OCI-LY7 (cell line): ENCODE data around the gene CHRNB4. TPM values are rescaled to one million over a fixed set of nuclear protein-coding genes. Genes with fewer than 3 reads are reported as not detected.

Experiments used
- BruUV-seq: library from RNA; stranded (reverse); fragments of 400-500 nt; replicated peaks from 2 replicates; lab custom pipeline; 2021; lab: Mats Ljungman, UMichigan
- CTCF ChIA-PET: fragments of 300-600 bp; sonication (Branson Sonifier 250); formaldehyde crosslinking; loops from one replicate; lab custom pipeline; 2022; ENCODE audit warnings: antibody characterized with exemption; ENCODE audit not compliant: unreplicated experiment; lab: Charles Lee
- POLR2A ChIA-PET: fragments of 300-600 bp; sonication (Branson Sonifier 250); formaldehyde crosslinking; loops from one replicate; lab custom pipeline; 2022; ENCODE audit warnings: antibody characterized with exemption; lab: Charles Lee
- DNase-seq: peaks from one replicate; pipeline ENCODE4 v3.0.0-alpha.2; 2015; ENCODE audit warnings: low spot score
- H2AFZ ChIP-seq: fragments of 200-600 bp; sonication (generic), shearing (Covaris generic); 2 replicates; pipeline ENCODE4 v1.6.1; 2014; ENCODE audit warnings: mild to moderate bottlenecking, antibody characterized with exemption, low read length, moderate library complexity
- H3K27ac ChIP-seq: fragments of 200-600 bp; sonication (generic); 2 replicates; pipeline ENCODE4 v1.5.1; 2014; ENCODE audit warnings: mixed run types, low read depth, mild to moderate bottlenecking, moderate library complexity, low read length, inconsistent platforms; ENCODE audit not compliant: poor library complexity, severe bottlenecking
- H3K36me3 ChIP-seq: fragments of 200-600 bp; sonication (generic); 2 replicates; pipeline ENCODE4 v1.6.1; 2014; ENCODE audit warnings: mild to moderate bottlenecking, antibody characterized with exemption, low read length, moderate library complexity, mixed read lengths; ENCODE audit not compliant: insufficient read depth
- H3K4me1 ChIP-seq: fragments of 200-600 bp; sonication (generic); 2 replicates; pipeline ENCODE4 v1.5.1; 2014; ENCODE audit warnings: mild to moderate bottlenecking, low read length; ENCODE audit not compliant: insufficient read depth, poor library complexity, severe bottlenecking
- H3K4me2 ChIP-seq: fragments of 200-600 bp; sonication (generic); 2 replicates; pipeline ENCODE4 v1.6.1; 2014; ENCODE audit warnings: mild to moderate bottlenecking, low read length
- H3K4me3 ChIP-seq: fragments of 200-600 bp; sonication (generic); 2 replicates; pipeline ENCODE4 v1.5.1; 2014; ENCODE audit warnings: mild to moderate bottlenecking, low read depth, low read length; ENCODE audit not compliant: poor library complexity, severe bottlenecking
- H3K79me2 ChIP-seq: fragments of 200-600 bp; sonication (generic); 2 replicates; pipeline ENCODE4 v1.6.1; 2016; ENCODE audit warnings: low read depth, mild to moderate bottlenecking, low read length, moderate library complexity, mixed read lengths; ENCODE audit not compliant: insufficient read depth
- H3K9me2 ChIP-seq: fragments of 200-600 bp; sonication (generic); 2 replicates; pipeline ENCODE4 v1.6.1; 2016; ENCODE audit warnings: mild to moderate bottlenecking, low read length, mixed read lengths; ENCODE audit not compliant: insufficient read depth
- H3K9me3 ChIP-seq: fragments of 200-600 bp; sonication (generic); 2 replicates; pipeline ENCODE4 v1.6.1; 2014; ENCODE audit warnings: mild to moderate bottlenecking, mixed run types, low read length, mixed read lengths
- H4K20me1 ChIP-seq: fragments of 200-600 bp; sonication (generic); 2 replicates; pipeline ENCODE4 v1.6.1; 2014; ENCODE audit warnings: mild to moderate bottlenecking, antibody characterized with exemption, low read length, moderate library complexity, mixed read lengths; ENCODE audit not compliant: insufficient read depth
- EZH2phosphoT487 ChIP-seq: fragments of 200-600 bp; sonication (generic); IDR thresholded peaks from 2 replicates; pipeline ENCODE4 v1.6.1; 2018; ENCODE audit warnings: low read depth, borderline replicate concordance, mild to moderate bottlenecking, mixed run types, antibody characterized with exemption, low read length, moderate library complexity, mixed read lengths
- intact Hi-C: fragments of 100-400 bp; cut with micrococcal nuclease; formaldehyde crosslinking; loops from one replicate; pipeline ENCODE4 v1.10.0; 2022; ENCODE audit not compliant: unreplicated experiment
- total RNA-seq, 2 experiments: library from RNA; depleted of rRNA in 1 of 2; stranded (reverse); fragments of >200 nt in 1 of 2; shearing (Covaris generic) in 1 of 2; gene quantifications; 2 replicates each; pipeline ENCODE4 v1.2.3, GENCODE V29; 2014 to 2022
- TF ChIP-seq, protein P1 (sequence below): fragments of 200-600 bp; sonication (generic); conservative IDR thresholded peaks from 2 replicates; pipeline ENCODE4 v1.5.1; 2014; ENCODE audit warnings: mild to moderate bottlenecking, antibody characterized with exemption, low read length, moderate library complexity, mixed read lengths

CHRNB4 gene
- total RNA-seq, 2 experiments from 2014 or later, result not detected

DNA sequence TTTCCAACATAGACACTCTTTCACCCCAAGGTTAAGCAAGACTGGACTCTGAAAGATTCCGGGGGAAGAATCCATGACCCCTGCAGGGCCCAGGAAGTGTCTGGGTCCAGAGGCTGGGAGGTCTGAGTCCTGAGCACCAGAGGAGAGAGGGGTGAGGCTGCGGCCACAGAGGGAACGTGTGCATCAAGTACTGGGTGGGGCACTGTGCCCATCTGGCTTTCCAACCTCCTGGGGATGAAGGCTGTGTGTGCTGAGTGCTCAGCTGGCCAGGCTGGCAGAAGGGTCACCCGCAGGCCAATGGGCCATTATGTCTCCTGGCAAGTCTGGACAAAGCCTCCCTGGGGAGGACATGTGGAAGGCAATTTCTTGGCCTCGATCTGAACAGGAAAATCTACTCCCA, 23.5 kb downstream of the CHRNB4 start:
- DNase-seq, result no peak
- BruUV-seq, result no TSS peak
- H3K79me2 ChIP-seq, result no peaks in the 10 kb centered on the region
- H3K4me1 ChIP-seq, result no peaks in the 10 kb centered on the region
- no peak overlapping the region for H2AFZ ChIP-seq
- no peaks in the 10 kb centered on the region for H3K36me3 ChIP-seq
- intact Hi-C loops, result loop anchor here (5.0 kb wide), 1 partner anchor 310 kb away; no protein-coding TSS in a partner anchor
- CTCF ChIA-PET, result no interaction called here
- no peaks in the 10 kb centered on the region for H3K9me2 ChIP-seq
- H3K9me3 ChIP-seq, result no peaks in the 10 kb centered on the region
- TF ChIP-seq, protein P1, sequence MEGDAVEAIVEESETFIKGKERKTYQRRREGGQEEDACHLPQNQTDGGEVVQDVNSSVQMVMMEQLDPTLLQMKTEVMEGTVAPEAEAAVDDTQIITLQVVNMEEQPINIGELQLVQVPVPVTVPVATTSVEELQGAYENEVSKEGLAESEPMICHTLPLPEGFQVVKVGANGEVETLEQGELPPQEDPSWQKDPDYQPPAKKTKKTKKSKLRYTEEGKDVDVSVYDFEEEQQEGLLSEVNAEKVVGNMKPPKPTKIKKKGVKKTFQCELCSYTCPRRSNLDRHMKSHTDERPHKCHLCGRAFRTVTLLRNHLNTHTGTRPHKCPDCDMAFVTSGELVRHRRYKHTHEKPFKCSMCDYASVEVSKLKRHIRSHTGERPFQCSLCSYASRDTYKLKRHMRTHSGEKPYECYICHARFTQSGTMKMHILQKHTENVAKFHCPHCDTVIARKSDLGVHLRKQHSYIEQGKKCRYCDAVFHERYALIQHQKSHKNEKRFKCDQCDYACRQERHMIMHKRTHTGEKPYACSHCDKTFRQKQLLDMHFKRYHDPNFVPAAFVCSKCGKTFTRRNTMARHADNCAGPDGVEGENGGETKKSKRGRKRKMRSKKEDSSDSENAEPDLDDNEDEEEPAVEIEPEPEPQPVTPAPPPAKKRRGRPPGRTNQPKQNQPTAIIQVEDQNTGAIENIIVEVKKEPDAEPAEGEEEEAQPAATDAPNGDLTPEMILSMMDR, result no peak
- TF ChIP-seq EZH2phosphoT487, result no peak
- no peak overlapping the region for H3K27ac ChIP-seq
- H4K20me1 ChIP-seq, result no peaks in the 10 kb centered on the region
- H3K4me2 ChIP-seq, result no peak overlapping the region
- POLR2A ChIA-PET, result no interaction called here
- no peak overlapping the region for H3K4me3 ChIP-seq

- intact Hi-C loops, result loop anchor here (5.0 kb wide), 1 partner anchor 310 kb away; no protein-coding TSS in a partner anchor
- no peak overlapping the region for H2AFZ ChIP-seq
- H3K4me3 ChIP-seq, result no peak overlapping the region
- no peaks in the 10 kb centered on the region for H3K9me3 ChIP-seq
- no peaks in the 10 kb centered on the region for H4K20me1 ChIP-seq
- CTCF ChIA-PET, result no interaction called here
- no peaks in the 10 kb centered on the region for H3K9me2 ChIP-seq
- no peak overlapping the region for H3K4me2 ChIP-seq
- TF ChIP-seq, protein P1, result no peak
- no peak for TF ChIP-seq EZH2phosphoT487
- BruUV-seq, result no TSS peak
- no peaks in the 10 kb centered on the region for H3K36me3 ChIP-seq
- no peak for DNase-seq
- POLR2A ChIA-PET, result no interaction called here
- no peaks in the 10 kb centered on the region for H3K4me1 ChIP-seq
- H3K27ac ChIP-seq, result no peak overlapping the region
- no peaks in the 10 kb centered on the region for H3K79me2 ChIP-seq
Observed at GRCh38 chr15:78617076-78617475, 23.9 kb downstream of the CHRNB4 start.

DNA sequence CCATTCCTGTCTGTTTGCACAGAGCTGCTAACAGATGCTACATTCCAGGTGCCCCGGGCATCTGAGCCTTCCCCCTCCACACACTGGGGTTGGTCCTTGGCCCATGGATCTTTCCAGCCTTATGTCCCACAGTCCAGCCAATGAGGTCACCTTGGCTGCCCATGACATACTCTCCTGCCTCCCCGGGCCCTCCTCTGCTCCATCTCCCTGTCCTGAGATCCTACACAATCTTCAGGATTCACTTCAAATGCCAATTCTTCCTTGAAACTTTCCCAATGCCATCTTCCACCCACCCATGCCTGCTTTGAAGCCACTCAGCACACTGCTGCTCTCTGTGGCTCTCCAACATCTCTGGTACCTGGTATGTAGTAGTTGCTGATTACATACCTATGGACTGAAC, 24.5 kb downstream of the CHRNB4 start:
- ChIA-PET POLR2A (no interaction called here), CTCF (interaction anchor here (0.6 kb wide), 1 partner anchor 51 kb away, joined by 6 read pairs; no protein-coding TSS in a partner anchor)
- H3K4me2 ChIP-seq, result no peak overlapping the region
- no peaks in the 10 kb centered on the region for H3K9me3 ChIP-seq
- no peaks in the 10 kb centered on the region for H3K36me3 ChIP-seq
- H3K9me2 ChIP-seq, result no peaks in the 10 kb centered on the region
- DNase-seq, result no peak
- H3K79me2 ChIP-seq, result no peaks in the 10 kb centered on the region
- no TSS peak for BruUV-seq
- no peaks in the 10 kb centered on the region for H4K20me1 ChIP-seq
- H3K27ac ChIP-seq, result no peak overlapping the region
- H3K4me1 ChIP-seq, result no peaks in the 10 kb centered on the region
- H3K4me3 ChIP-seq, result no peak overlapping the region
- intact Hi-C loops, result loop anchor here (5.0 kb wide), 1 partner anchor 309 kb away; no protein-coding TSS in a partner anchor
- TF ChIP-seq EZH2phosphoT487, result no peak
- TF ChIP-seq, protein P1, result no peak
- no peak overlapping the region for H2AFZ ChIP-seq
